Left ventricle myocardium inferior (tissue), 1 donor: ENCODE data around the gene PADI3. TPM values are rescaled to one million over a fixed set of nuclear protein-coding genes. Genes with fewer than 3 reads are reported as not detected.

Experiments
- DNase-seq: peaks from one replicate; pipeline ENCODE4 v3.0.0-alpha.2; 2020
- H3K27ac ChIP-seq: fragments of 200-600 bp; replicated peaks from 2 replicates; pipeline ENCODE4 v1.8.0; 2021
- H3K27me3 ChIP-seq: fragments of 200-600 bp; 2 replicates; pipeline ENCODE4 v1.8.0; 2021; ENCODE audit warnings: low read depth
- H3K36me3 ChIP-seq: fragments of 200-600 bp; 2 replicates; pipeline ENCODE4 v1.8.0; 2021
- H3K4me1 ChIP-seq: fragments of 200-600 bp; 2 replicates; pipeline ENCODE4 v1.8.0; 2021
- H3K4me3 ChIP-seq: fragments of 200-600 bp; 2 replicates; pipeline ENCODE4 v1.8.0; 2021; ENCODE audit warnings: mild to moderate bottlenecking, moderate library complexity
- H3K9me3 ChIP-seq: fragments of 200-600 bp; replicated peaks from 2 replicates; pipeline ENCODE4 v1.8.0; 2021
- CTCF ChIP-seq: fragments of 200-600 bp; IDR thresholded peaks from 2 replicates; pipeline ENCODE4 v1.8.0; 2021; ENCODE audit warnings: antibody characterized with exemption, mild to moderate bottlenecking, borderline replicate concordance
- intact Hi-C: fragments of 100-400 bp; cut with micrococcal nuclease; formaldehyde crosslinking; loops from one replicate; pipeline ENCODE4 v1.11.0; 2022
- total RNA-seq: library from RNA; stranded (reverse); fragmentation: NEBNext Ultra II Directional; extraction: Animal tissue kit (Norgen Biotek cat#: 25700); gene quantifications from one replicate; pipeline ENCODE4 v1.2.1, GENCODE V29; 2021
- donor health status: DM: no; HTN: yes; CAD: no; lungs with severe emphysema.

The PADI3 gene
- total RNA-seq, 1 donor from 2014 or later = not detected

GRCh38 chr1:17270891-17271765 is 22.2 kb downstream of the PADI3 start:
- intact Hi-C loops = no loop called here
- TF ChIP-seq CTCF = no peak
- Histone ChIP-seq H3K4me3 (no peak overlapping the region), H3K9me3 (no peaks in the 10 kb centered on the region), H3K27ac (no peak overlapping the region), H3K36me3 (no peaks in the 10 kb centered on the region), H3K4me1 (no peaks in the 10 kb centered on the region), H3K27me3 (peaks cover 51% of the 10 kb centered on the region)
- no peak for DNase-seq

- intact Hi-C loops = no loop called here
- no peak for TF ChIP-seq CTCF
- Histone ChIP-seq H3K9me3 (no peaks in the 10 kb centered on the region), H3K4me3 (no peak overlapping the region), H3K4me1 (no peaks in the 10 kb centered on the region), H3K27ac (no peak overlapping the region), H3K27me3 (peaks cover 61% of the 10 kb centered on the region), H3K36me3 (no peaks in the 10 kb centered on the region)
- no peak for DNase-seq
Observed at GRCh38 chr1:17272066-17272465, 23.2 kb downstream of the PADI3 start.

GRCh38 chr1:17272646-17273045 is 23.7 kb downstream of the PADI3 start:
- intact Hi-C loops = no loop called here
- no peak overlapping the region for H3K4me3 ChIP-seq
- H3K9me3 ChIP-seq = no peaks in the 10 kb centered on the region
- peaks cover 67% of the 10 kb centered on the region for H3K27me3 ChIP-seq
- DNase-seq = no peak
- TF ChIP-seq CTCF = no peak
- no peaks in the 10 kb centered on the region for H3K4me1 ChIP-seq
- H3K36me3 ChIP-seq = no peaks in the 10 kb centered on the region
- no peak overlapping the region for H3K27ac ChIP-seq

GRCh38 chr1:17273096-17273495 is 24.2 kb downstream of the PADI3 start:
- no peak for TF ChIP-seq CTCF
- Histone ChIP-seq H3K27ac (no peak overlapping the region), H3K4me3 (no peak overlapping the region), H3K36me3 (no peaks in the 10 kb centered on the region), H3K9me3 (no peaks in the 10 kb centered on the region), H3K4me1 (no peaks in the 10 kb centered on the region), H3K27me3 (peaks cover 71% of the 10 kb centered on the region)
- intact Hi-C loops = no loop called here
- DNase-seq = no peak

GRCh38 chr1:17274186-17275170 is 25.6 kb downstream of the PADI3 start:
- H3K27me3 ChIP-seq = peaks cover 78% of the 10 kb centered on the region
- no peak overlapping the region for H3K27ac ChIP-seq
- no peaks in the 10 kb centered on the region for H3K36me3 ChIP-seq
- H3K9me3 ChIP-seq = no peaks in the 10 kb centered on the region
- H3K4me1 ChIP-seq = no peaks in the 10 kb centered on the region
- intact Hi-C loops = no loop called here
- no peak overlapping the region for H3K4me3 ChIP-seq
- peak; percentile 51 for TF ChIP-seq CTCF
- DNase-seq = no peak
